HFFc6 (cell line): ENCODE measurements around the gene ZNF446. TPM values are rescaled to one million over a fixed set of nuclear protein-coding genes. Genes with fewer than 3 reads are reported as not detected.

ENCODE experiments used
- DNase-seq: peaks from one replicate; pipeline ENCODE4 v3.0.0-alpha.2; 2018
- H3K27ac Mint-ChIP-seq: 2 replicates; pipeline ENCODE4 v1.8.0; 2020; ENCODE audit warnings: mild to moderate bottlenecking, mixed read lengths
- H3K27me3 Mint-ChIP-seq: 2 replicates; pipeline ENCODE4 v1.8.0; 2021; ENCODE audit warnings: mild to moderate bottlenecking, moderate library complexity, mixed read lengths; ENCODE audit not compliant: insufficient read depth
- H3K36me3 Mint-ChIP-seq: 2 replicates; pipeline ENCODE4 v1.8.0; 2021; ENCODE audit warnings: low read depth, mixed read lengths
- H3K4me1 Mint-ChIP-seq: 2 replicates; pipeline ENCODE4 v1.8.0; 2020; ENCODE audit warnings: low read depth, mixed read lengths
- H3K4me3 Mint-ChIP-seq: 2 replicates; pipeline ENCODE4 v1.8.0; 2020; ENCODE audit warnings: mild to moderate bottlenecking, moderate library complexity, mixed read lengths
- H3K9me3 Mint-ChIP-seq: 2 replicates; pipeline ENCODE4 v1.8.0; 2020; ENCODE audit warnings: mild to moderate bottlenecking, mixed read lengths
- CTCF ChIP-seq: fragments of 200-600 bp; sonication (generic); IDR thresholded peaks from 2 replicates; pipeline ENCODE4 v1.5.0; 2021; ENCODE audit warnings: antibody characterized with exemption, mild to moderate bottlenecking
- total RNA-seq, 6 experiments: library from RNA; stranded (reverse); fragmentation: NEBNext Ultra II Directional; extraction: Animal tissue kit (Norgen Biotek cat#: 25700); gene quantifications; 2 replicates in 1 of 6; 3 replicates in 5 of 6; pipeline ENCODE4 v1.2.3, GENCODE V29; 2021

Gene ZNF446
- total RNA-seq, 6 experiments from 2014 or later, result 5.7 to 6.9 (median 6.2) TPM

- H3K27ac Mint-ChIP-seq, result no peak overlapping the region
- H3K4me1 Mint-ChIP-seq, result peaks cover 38% of the 10 kb centered on the region
- H3K4me3 Mint-ChIP-seq, result no peak overlapping the region
- TF ChIP-seq CTCF, result no peak
- no peaks in the 10 kb centered on the region; the same call in none of the 2 replicates for H3K36me3 Mint-ChIP-seq
- peaks cover 3% of the 10 kb centered on the region; the same call in 1 of the 2 replicates for H3K27me3 Mint-ChIP-seq
- DNase-seq, result no peak
- H3K9me3 Mint-ChIP-seq, result no peaks in the 10 kb centered on the region
These were observed 4.4 kb upstream of the ZNF446 start for GRCh38 chr19:58471736-58472135.

DNA sequence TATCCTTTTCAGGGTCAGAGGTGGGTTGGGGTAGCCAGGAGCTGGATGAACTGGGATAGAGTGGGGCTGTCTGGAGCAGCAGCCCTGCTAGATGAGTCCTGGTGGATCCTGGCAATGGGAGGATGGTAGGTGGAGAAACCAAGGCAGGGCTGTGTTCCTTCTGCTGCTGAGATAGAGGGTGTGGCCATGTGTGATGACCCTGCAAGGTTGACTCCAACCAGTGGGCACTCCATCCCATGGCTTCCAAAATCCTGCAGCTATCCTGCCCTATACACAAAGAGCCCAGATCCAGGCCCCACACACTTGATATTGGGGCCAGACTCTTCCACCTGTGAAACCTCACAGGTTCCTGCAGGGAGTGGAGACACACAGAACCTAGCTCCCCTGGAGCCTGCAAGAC is 2.4 kb upstream of the ZNF446 start:
- Mint-ChIP-seq H3K27me3 (peaks cover 3% of the 10 kb centered on the region; the same call in 1 of the 2 replicates), H3K4me1 (peaks cover 29% of the 10 kb centered on the region), H3K36me3 (no peaks in the 10 kb centered on the region; the same call in none of the 2 replicates), H3K4me3 (no peak overlapping the region; the same call in 1 of the 2 replicates), H3K9me3 (no peaks in the 10 kb centered on the region), H3K27ac (peak overlapping the region; percentile 96)
- TF ChIP-seq CTCF, result no peak
- no peak for DNase-seq

- no peak for TF ChIP-seq CTCF
These were observed 1.7 kb upstream of the ZNF446 start for GRCh38 chr19:58474291-58474996.

GRCh38 chr19:58474997-58475713 is 997 bp upstream of the ZNF446 start:
- no peak for DNase-seq
- Mint-ChIP-seq H3K9me3 (no peaks in the 10 kb centered on the region), H3K27ac (peak overlapping the region; percentile 96), H3K27me3 (peaks cover 3% of the 10 kb centered on the region; the same call in 1 of the 2 replicates), H3K4me1 (peaks cover 28% of the 10 kb centered on the region), H3K4me3 (peak overlapping the region; percentile 93), H3K36me3 (no peaks in the 10 kb centered on the region; the same call in none of the 2 replicates)
- TF ChIP-seq CTCF, result no peak

More at GRCh38 chr19:58474291-58474996, 1.7 kb upstream of the ZNF446 start:
- Mint-ChIP-seq H3K9me3 (no peaks in the 10 kb centered on the region), H3K4me3 (peak overlapping the region; percentile 93), H3K4me1 (peaks cover 28% of the 10 kb centered on the region), H3K27me3 (peaks cover 3% of the 10 kb centered on the region; the same call in 1 of the 2 replicates), H3K36me3 (no peaks in the 10 kb centered on the region; the same call in none of the 2 replicates), H3K27ac (peak overlapping the region; percentile 96)
- DNase-seq, result peak; percentile 71

GRCh38 chr19:58476498-58477015 is 405 bp downstream of the ZNF446 start:
- Mint-ChIP-seq H3K4me1 (peaks cover 28% of the 10 kb centered on the region), H3K36me3 (no peaks in the 10 kb centered on the region; the same call in none of the 2 replicates), H3K27me3 (peaks cover 3% of the 10 kb centered on the region; the same call in 1 of the 2 replicates), H3K27ac (peak overlapping the region; percentile 96), H3K4me3 (peak overlapping the region; percentile 93), H3K9me3 (no peaks in the 10 kb centered on the region)
- TF ChIP-seq CTCF, result no peak
- peak; percentile 30 for DNase-seq
